Measurements from ENCODE around the gene ACBD3.

The ACBD3 gene

DNA sequence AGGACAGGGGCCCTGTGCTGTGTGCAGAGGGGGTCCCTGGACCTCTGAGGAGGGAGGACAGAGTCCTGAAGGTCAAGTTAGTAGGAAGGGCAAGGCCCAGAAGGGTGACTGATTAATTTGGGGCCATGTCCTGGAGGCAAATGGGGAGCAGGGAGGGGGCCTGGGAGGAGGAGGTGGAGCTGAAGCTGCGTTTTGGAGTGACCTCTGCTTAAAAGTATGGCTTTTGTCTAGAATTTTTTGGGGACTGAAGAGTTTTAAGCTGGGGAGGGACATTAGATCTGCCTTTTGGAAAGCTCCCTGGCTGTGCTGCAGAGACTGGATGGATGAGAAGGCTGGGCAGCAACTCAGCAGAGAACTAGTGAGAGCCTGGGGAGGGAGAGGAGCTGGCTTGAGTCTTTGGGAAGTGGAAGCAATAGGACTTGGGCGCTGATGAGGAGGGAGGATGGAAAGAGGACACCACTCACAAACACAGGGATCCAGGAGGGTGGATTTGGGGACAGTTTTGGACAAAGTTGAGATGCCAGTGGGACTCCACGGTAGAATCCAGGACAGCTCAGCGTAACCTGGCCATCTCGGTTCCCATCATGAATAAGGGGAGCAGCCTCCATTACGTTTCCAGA, 52.9 kb downstream of the ACBD3 start:
- no peak for DNase-seq

DNA sequence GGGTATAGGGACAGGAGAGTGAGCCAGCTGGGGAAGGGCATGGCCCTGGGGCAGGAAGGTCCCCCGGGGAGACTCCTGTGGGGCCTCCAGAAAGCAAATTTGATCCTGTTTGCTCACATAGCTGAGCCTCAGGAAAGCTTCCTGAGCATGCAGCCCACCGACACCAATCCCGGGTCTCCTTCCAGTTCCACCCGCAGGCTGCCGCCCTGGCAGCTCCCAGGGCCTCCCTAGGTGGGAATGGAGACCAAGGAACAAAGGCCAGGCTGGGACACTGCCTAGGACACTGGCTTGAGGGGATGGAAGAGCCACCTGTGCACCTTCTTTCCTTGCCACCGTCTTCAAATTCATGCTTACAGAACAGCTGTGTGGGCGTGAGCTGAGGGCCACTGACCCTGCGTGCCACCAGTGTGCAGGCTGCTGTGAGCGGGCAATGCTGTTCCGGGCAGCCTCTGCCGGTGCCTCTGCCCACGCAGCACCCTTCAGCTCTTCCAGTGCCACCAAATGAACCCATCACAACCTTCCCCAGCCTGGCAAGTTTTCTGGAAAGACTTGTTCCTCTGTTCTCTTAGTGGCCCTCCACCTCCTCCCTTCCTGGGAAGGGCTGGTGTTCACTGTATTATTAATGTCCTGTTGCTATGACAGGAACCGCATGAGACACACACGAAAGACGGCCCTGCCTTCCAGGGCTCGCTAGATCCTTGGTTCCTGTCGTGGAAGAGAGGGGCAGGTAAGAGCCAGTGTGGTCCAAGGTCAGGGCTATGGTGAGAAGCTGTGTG, 53.6 kb downstream of the ACBD3 start:
- DNase-seq = no peak

DNA sequence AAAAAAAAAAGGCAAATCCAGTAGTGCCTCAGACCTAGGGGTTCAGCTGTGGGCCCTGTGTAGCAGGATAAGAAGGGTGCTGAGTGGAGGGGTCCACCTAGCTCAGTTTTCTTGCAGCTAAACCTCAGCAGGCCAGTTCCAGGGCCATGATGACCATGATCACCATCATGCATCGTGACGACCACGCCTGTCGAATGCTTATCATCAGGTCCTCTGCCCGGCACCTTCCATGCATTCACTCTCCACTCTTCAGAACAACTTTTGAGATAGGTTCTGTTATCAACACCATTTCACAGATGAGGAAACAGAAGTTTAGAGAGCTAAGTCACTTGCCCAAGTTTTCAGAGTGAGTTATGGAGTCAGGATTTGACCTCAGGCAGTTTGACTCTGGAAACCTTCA, 54.9 kb downstream of the ACBD3 start:
- no peak for DNase-seq

DNA sequence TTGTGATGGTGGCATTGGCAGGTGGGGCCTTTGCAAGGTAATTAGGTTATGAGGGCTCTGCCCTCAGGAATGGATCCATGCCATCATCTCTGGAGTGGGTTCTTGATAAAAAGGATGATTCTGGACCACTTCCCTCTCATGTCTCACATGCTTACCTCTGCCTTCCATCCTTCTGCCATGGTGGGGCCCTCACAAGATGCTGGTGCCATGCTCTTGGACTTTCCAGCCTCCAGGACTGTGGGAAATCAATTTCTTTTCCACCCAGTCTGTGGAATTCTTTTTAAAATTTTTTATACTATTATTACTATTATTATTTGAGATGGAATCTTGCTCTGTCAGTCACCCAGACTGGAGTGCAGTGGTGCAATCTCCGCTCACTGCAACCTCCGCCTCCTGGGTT, 57.3 kb downstream of the ACBD3 start:
- no peak for DNase-seq

DNA sequence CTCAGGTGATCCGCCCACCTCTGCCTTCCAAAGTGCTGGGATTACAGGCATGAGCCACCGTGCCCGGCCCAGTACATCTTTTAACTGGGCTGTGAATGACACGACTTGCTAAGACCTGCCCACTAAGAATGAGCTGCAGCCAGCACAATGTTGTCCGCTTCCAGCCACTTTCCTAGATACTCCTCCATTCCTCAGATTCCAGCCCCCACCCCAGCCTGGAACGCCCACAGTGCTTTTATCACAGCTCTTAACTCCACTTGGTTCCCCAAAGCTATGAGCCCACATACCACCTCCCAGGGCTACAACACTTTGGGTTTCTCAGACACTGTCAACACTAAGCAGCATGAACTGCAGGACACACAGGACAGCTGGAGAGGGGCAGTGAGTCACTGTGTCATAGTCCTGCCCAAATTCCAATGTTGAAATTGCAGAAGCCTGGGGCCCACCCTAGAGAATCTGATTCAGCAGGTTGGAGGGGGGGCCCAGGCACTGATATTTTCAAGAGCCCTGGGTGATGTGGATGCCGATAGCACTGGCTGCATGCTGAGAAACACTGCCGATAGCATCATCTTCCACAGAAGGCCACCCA, 58.0 kb downstream of the ACBD3 start:
- no peak for DNase-seq

DNA sequence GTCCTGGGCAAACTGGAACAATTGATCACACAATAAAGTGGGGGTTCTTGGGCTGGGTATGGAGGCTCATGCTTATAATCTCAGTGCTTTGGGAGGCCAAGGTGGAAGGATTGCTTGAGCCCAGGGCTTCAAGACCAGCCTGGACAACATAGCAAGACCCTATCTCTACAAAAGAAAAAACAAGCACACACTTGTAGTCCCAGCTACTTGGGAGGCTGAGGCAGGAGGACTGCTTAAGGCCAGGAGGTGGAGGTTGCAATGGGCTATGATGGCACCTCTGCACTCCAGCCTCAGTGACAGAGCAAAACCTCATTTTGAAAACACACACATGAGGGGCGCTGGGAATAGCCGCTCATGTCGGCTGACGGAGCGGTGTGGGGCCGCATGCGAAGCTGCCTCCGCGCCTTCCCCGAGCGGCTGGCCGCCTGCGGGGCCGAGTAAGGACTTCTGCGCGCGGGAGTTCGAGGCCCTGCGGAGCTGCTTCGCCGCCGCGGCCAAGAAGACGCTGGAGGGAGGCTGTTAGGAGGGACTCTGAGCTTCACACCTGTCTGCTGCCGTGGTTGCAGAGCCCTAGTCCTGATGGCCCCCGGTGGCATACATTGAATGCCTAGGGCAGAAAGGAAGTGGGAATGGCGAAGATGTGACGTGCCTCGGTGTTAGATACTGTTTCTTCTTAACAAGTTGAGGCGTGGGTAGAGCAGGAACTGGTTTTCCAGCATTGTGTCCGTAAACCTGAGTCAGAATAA, 59.5 kb downstream of the ACBD3 start:
- DNase-seq = no peak

DNA sequence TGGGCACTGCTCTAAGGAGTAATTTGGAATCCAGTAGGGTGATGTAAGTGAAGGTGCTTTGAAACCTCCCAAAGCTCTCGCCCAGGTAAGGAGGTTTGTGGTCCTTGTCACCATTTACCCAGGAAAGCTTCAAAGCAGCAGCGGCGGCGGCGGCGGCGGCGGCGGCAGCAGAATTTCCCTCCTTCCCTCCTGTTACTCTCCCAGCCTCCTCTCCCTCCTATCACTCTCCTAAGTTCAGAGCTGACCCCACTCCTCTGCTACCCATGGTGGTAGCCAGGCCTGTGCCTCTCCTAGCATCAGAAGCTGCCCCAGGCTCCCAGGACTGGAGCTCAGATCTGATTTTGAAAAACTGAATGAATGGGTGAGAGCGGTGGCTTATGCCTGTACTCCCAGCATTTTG, 60.7 kb downstream of the ACBD3 start:
- DNase-seq = no peak

DNA sequence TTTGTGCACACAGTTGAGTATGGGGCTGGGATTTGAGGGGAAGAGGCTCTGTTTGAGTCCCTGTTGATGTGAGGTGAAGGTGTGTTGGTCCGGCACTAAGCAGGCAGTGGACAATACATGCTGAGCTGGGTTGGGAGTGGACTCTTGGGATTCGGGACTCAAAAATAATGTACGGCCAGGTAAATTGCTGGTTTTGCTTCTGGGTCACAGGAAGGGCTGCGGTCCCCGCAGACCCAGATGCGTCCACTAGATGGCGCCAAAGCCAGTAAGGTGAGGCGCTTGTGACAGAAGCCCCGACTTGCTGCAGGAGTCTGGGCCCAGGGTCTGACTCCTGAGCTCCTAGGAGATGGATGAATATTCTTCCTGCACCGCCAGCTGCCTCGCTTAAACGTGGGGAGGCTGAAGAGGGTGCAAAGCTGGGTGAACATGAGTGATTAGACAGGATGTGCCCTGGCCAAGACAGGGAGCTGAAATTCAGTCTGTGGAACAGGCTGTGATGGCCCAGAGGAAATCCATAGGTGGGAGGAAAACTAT, 61.4 kb downstream of the ACBD3 start:
- peak; percentile 86 for DNase-seq

DNA sequence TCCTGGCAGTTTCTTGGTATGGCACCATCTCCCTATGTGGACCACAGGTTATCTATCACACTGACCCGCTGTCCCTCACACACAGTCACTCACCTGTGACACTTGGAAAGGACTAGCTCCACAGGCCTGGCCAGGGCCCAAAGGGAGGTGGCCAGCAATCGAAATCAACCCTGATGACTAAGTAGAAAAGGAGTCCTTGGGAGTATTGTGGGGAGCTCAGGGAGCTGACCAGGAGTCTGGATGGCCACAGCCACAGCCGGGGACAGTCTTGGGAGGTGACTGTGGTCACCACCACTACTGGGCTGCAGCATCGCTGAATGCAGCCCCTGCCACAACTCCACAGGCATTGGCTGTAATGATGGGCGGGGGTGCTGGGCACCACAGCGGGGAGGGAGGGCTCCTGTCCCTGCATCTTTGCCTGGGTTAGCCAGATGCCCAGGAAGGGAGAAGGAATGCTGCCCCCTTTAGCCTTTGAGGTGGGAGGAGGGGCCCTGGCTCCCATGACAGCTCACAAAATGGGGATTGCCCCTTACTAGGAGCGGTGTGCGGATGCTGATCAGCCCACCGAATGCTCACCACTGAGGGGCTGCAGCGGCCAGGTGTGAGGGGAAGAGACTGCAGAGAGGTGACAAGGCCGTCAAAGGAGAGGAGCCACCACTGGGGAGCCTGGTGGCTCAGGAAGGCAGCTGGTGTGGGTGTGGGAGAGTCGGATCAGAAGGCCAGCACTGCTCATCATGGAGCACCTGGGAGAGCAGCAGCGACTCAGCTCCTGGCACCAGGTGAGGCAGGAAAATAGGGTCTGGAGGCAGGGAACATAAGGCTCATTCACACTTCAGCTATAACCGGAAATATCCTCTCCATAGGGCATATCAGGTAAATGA, 62.7 kb downstream of the ACBD3 start:
- no peak for DNase-seq

DNA sequence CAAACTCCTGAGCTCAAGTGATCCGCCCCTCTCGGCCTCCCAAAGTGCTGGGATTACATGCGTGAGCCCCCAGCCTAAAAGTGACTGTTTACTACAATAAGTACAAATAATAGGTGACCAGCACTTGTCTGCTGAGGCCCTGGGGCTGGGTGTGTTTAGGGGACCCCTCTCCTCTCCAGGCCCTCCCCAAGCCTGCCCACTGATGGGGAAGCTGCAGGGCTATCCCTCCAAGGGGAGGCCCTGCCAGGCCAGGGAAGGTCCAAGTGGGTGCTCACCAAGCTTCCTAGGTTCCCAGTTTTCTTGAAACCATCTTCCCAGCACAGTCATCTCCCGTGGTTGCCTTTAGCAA, 63.4 kb downstream of the ACBD3 start:
- no peak for DNase-seq

DNA sequence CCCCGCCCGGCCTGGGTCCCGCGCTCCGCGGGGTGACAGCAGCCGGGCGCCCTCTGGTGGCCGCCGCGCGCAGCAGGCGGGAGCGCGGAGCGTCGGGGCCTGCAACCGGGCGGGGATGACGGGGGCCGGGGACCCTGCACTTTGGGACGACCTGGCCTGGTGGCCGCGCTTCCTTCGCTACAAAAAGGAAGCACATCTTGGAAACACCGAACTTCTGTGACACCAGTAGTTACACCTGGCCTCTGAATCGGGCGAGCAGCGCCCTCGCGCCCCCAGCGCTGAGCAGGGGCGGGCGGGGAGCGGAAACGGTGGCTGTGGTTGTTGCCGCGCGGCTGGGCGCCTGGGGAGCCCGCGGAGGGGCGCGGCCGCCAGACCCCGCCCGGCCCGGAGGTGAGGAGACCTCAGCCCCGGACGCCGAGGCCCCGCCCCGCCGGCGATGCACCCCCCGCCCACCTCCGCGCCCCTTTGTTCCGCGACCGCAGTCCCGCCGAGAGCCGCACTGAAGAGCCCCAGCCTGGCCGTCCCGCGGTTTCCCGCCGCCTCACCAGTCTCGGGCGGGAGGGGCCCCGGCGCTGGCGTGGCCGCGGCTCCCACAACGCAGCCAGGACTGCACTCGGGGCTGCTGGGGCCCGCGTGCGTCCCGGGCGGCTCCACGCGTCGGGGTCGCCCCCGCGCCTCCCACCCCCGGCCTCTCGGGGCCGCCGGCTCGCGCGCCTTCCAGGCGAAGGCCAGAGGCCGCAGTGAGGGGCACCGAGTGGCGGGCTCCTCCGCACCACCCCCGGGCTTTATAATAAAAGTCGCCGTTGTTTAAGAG, 64.7 kb downstream of the ACBD3 start:
- peak; percentile 73 for DNase-seq

DNA sequence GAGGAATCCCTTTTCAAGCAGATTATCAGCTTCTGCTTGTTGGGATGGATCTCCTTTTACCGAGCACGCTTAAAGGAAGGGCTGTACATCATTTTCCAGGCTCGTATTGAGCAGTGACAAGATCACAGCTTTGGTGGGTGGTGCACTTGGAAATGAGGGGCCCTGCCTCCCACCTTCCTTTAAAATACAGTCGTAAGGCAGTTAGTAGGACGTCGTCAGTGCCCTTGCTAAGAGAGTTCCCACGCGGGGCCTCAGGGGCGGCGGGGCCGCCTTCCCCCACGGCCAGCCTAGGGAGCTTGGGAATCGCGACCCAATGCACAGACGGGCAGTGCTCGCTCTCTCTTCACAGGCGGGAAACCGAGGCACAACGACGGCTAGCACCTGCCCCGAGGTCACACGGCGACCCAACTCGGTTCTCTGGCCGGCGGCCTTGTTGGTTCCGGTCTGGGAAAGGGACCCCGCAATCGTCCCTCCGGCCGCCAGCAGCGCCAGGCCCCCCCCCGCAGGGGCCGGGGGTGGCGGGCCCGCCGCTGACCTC, 65.4 kb downstream of the ACBD3 start:
- no peak for DNase-seq

DNA sequence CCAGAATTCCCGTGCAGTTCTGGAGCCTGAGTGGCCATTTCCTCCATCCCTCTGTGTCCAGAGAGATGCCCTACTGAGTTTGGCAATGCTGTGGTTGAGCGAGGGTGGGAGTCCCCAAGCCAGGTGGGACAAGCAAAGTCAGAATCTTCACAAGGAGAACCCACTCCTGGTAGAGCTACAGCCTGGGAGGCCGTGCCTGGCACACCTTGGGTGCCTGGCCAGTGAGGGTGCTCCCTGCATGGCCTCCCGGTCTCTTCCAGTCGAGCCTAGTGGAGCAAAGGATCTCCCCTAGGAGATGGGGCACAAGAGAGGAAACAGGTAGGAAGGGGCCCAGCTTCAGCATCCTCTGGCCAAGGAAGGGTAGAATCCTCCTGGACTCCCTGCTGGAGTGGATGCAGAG, 66.1 kb downstream of the ACBD3 start:
- no peak for DNase-seq

DNA sequence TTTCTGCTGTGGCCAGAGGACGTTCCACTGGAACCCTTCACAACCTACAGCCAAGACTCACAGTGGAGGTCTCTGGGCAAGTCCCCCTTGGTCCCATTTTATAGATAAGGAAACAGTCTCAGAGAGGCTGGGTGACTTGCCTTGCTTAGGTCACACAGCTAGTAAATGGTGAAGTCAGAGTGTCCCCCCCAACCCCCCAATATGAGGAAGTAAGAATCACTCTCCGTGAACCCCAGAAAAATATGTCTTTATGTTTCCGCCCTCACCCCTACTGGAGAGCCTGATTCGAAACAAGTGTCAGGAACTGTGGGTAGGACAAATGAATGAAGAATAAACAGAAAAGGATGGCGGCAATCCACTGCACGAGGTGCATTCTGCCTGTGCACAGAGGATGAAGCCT, 67.4 kb downstream of the ACBD3 start:
- DNase-seq = no peak

DNA sequence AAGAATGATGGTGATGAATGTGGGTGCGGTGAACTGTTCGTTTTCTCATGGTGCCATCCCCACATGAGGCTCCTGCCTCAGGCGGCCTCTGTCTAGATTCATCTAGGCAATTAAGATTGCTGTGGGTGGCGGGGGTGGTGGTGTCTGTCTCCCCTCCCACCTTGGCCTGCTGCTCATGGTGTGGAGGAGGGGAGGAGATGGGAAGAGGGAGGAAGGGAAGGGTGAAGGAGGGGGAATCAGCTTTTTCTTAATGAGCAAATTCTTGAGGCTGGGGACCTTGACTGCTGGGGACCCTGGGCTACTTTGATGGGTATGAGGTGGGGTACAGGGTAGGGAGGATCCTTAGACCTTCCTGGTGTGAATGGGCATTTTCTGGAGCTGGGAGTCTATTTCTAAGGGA, 68.2 kb downstream of the ACBD3 start:
- no peak for DNase-seq

DNA sequence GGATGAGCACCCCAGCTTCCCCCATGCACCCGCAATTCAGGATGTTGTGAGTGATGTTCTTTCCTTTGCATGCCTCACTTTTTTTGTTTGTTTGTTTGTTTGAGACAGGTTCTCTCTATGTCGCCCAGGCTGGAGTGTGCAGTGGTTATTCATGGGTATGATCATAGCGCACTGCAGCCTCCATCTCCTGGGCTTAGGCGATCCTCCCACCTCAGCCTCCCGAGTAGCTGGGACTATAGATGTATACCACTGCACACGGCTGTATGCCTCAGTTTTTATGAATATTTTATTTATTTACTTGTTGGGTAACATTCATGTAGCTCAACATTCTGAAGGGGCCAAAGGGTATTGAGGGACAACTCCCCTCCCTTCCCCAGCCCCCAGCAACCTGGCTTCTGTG, 69.2 kb downstream of the ACBD3 start:
- DNase-seq = no peak

DNA sequence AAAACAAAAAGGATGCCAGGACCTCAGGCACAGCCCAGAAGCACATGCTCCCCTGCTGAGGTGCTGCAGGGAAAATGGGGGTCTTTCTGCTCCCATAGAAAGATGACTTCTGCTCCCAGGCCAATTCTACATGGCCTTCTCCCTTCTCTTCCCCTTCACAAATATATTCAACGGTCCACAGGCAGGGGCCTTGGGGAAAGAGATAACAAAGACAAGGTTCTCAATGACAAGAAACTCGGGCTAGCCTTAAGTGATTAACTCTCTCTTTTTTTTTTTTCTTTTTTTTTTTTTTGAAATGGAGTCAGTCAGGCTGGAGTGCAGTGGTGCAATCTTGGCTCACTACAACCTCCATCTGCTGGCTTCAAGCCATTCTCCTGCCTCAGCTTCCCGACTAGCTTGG, 69.9 kb downstream of the ACBD3 start:
- DNase-seq = no peak

DNA sequence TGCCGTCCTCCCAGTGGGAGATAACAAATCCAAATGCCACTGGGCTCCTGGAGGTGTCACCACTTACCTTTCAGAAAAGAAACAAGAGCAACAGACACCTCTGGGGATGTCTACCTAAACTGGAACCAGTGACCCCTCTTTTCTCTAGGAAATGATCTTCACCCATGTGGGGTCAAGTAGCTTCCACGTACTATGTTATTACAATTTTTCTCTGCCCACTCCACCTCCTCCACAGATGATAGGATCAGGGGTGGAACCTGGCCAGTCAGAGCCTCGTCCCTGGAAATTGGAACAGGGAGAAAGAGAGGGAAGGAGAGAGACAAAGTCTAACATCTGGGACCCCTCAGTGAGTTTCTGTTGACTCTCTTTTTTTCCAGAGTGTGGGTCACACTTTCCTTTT, 73.9 kb downstream of the ACBD3 start:
- no peak for DNase-seq

DNA sequence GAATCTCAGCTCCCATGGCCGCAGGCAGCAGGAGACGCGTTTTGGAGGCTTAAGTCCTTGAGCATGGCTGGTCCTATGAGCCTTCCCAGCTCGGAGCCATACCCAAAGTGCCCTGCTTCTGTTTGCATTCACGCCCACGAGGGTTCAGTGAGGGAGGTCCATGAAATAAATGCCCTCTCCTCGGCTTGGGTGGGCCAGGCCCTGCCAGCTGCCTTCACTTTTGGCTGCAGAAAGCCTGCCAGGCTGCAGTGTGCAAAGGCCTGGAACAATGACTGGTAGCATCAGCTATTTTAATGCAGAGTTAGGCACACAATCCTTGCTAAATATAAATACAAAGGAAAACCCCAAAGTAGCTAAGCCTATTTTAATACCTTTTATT, 74.7 kb downstream of the ACBD3 start:
- no peak for DNase-seq

DNA sequence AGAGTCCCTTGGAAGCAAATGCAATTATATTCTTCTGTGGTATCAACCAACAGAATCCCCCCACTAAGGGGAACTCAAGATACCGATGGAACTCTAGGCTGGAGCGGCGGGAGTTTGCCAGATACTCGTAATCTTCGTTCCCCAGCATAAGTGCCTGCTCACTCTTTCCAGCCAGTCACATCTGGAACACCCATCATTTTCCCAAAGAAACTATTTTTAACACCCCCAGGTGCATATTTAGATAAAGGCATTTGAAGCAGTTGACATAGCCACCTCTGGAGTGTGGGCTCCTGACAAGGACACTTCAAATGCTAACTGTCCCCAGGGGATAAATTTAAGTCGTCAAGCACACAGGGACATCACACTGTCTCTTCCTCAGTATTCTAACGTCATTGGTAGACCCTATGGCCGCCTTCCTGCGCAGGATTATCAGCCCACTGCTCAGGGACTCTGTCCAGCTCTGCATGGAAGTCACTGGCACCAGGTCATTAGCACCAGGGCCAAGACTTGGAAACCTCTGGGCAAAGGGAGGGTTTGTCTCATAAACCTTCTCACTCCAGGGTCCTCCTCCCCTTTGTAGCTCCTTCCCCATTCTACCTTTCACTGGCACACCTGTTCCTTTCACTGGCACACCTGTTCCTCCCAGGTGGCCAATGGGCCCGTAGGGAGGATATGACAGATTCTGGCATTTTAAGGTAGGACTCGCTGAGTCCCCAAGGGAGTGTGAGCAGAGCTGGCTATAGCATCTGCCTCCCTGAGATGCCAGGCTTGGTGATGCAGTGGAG, 75.3 kb downstream of the ACBD3 start:
- DNase-seq = no peak
